NCI-H774 (cell line): ENCODE data around the gene FBN1.

Experiments
- DNase-seq: peaks from one replicate; lab custom pipeline; 2025; lab: John Stamatoyannopoulos, UW

The FBN1 gene

DNA sequence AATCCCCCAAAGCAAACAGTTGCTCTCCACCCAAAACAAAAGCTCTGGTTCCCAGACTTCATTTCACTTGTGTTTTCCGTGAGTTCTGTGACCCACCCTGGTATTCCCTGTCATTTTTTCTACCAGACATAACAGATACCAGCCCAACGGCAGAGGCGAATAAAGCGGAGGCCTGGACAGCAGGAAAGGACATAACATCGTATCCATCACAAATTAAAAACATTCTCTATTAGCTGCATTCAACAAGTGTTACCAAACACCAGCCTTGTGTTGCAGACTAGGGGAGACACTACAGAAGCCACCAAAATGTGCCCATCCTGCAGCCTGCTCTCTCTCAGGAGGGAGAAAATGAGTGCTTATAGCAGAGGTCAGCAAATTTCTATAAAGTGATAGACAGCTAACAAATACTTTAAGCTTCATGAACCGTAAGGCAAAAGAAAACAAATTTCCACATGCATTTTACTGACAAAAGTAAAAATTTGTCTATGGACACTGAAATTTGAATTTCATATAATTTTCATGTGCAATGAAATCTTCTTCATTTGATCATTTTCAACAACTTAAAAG lies 7.1 kb upstream of the FBN1 start:
- DNase-seq, result no peak

DNA sequence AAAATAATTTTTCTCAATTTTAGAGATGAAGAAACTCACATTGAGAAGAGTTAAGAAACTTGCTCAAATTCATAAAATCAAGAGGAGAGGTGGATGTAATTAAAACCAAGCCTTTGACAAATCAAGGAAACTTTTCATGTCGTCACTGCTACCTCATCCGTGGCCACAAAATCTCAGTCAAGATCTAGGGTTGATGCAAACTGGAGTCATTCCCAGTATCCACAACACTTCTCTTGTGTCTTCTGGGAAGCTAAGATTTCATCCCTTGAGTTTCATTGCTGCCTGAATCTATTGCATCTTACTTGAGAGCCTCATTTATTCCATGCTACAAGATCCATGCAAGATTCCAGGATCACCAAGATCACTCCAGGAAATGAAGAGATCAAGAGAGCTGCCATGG lies 5.4 kb upstream of the FBN1 start:
- DNase-seq, result no peak

DNA sequence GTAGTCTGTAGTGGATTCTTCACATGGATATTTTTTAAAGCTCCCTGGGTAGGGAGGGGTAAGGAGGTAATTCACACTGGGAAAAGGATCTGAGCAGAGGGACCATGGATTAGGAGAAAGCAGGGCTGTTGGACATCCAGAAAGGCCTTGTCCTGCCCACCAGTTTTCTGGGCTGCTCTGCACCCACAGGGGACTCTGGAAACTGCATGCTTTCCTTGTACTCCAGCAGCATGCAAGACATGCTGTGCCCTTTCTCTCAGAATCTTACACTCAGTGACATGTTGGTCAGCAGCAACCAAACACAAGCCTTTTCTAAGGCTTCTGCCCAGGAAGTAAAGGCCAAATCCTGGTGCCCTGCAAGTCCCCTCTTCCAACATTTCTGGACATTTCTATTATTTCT lies 2.5 kb upstream of the FBN1 start:
- no peak for DNase-seq

- DNase-seq, result no peak
Measured at GRCh38 chr15:48646331-48646730, 822 bp upstream of the FBN1 start.

GRCh38 chr15:48644827-48645557 lies 517 bp downstream of the FBN1 start:
- DNase-seq, result no peak

DNA sequence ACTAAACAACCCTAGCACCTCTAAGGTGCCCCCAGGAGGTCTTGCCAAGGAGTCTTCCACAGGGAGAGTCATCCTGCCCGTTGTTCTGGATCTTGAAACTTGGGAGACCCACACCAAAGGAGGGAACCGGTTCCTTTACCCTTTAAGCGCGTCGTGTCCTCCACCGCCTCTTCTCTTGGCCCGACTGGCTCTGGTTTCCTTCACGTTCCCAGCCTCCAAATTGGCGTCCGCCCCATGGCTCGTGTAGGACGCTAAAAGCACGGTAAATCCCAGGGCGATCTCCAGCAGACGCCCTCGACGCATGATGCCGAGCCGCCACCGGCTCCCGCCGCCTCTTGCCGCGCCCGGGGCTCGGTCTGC lies 1.1 kb downstream of the FBN1 start:
- DNase-seq, result no peak

- no peak for DNase-seq
Measured at GRCh38 chr15:48643776-48644466, 1.6 kb downstream of the FBN1 start.

DNA sequence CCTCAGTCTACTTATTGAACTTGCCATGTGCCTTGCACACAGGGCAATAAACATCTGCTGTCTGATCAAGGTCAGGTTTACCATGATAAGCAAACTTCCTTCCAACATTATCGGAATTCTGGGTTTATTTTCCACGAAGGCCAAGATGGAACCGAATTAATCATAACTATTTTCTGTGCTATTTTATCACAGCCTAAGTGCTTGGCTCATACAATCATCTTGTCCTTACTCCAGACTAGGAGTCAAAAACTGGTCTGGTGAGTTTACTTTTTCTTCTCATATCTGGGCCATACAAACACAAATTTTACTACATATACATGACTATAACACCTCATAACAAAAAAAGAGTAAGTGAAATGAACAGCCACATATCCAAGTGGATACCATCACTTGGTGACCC lies 2.3 kb downstream of the FBN1 start:
- DNase-seq, result no peak

DNA sequence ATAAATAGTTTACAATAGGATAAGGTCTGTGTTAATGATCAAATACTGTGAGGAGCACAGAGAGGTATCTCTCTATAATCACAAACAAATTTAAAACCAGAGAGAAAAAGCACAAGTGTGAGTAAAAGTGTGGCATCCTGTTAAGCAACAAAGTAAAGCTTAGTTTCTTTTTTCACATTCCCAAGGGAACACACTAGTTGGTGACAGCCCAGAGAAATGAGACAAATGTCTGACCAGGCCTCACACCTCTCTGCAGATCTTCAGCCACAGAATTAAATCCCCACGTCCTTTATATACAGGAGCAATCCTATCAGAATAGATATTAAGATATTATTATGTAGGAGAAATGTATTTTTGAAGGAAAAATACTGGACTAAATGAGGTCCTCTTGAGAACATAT lies 2.7 kb downstream of the FBN1 start:
- DNase-seq, result no peak

DNA sequence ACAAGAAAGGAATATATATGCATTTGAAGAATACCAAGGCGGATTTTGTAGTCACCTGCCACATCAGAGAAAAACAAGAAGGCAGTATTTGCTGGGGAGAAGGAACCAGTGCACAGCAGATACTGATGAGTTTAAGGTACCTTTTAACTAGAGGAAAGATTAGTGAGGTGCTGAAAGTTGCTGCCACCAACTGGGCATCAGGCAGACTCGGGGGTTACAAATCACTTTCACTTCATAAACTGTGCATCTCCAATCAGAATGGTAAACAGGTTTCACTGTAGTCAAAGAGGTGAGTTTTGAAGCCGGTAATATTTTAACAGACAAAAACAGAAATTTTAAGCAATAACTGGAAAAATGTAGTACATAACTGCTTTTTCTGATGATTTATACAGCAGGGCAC lies 4.1 kb downstream of the FBN1 start:
- DNase-seq, result no peak

GRCh38 chr15:48638963-48639362 lies 6.5 kb downstream of the FBN1 start:
- DNase-seq, result no peak

DNA sequence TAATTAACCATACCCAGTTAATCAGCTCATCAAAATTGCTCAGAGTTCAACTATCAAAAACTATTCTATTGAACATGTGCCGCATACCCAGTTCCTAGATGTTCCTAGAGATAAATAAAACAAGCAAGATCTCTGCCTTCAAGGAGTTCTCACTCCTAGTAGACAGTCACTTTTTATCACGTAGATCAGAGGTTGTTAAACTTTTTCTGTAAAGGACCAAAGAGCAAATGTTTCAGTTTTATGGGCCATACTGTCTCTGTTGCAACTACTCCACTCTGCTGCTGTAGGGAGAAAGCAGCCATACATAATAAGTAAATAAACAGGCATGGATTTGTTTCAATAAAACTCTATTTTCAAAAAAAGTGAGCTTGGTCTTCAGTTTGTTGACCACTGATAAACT lies 7.9 kb downstream of the FBN1 start:
- DNase-seq, result no peak

- DNase-seq, result no peak
Measured at GRCh38 chr15:48636511-48636910, 9.0 kb downstream of the FBN1 start.

DNA sequence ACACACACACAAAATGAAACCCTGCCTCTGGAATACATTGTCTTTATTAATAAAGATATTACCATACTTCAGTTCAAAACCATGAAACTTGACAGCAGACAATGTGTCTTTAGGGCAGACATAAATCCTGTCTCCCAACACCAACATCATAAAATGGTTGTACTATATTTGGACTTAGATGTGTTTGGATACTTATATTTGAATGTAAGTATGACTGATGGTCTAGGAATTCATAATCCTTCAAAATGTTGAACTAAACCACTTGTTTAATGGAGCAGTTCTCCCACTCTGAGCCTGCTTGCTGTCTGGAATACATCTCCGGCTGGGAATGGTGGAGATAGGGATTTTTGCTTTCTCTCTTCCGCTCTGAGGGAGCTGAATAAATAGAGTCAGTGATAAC lies 10.6 kb downstream of the FBN1 start:
- DNase-seq, result no peak

- no peak for DNase-seq
Measured at GRCh38 chr15:48634096-48634495, 11.4 kb downstream of the FBN1 start.

- no peak for DNase-seq
Measured at GRCh38 chr15:48632651-48633050, 12.9 kb downstream of the FBN1 start.

DNA sequence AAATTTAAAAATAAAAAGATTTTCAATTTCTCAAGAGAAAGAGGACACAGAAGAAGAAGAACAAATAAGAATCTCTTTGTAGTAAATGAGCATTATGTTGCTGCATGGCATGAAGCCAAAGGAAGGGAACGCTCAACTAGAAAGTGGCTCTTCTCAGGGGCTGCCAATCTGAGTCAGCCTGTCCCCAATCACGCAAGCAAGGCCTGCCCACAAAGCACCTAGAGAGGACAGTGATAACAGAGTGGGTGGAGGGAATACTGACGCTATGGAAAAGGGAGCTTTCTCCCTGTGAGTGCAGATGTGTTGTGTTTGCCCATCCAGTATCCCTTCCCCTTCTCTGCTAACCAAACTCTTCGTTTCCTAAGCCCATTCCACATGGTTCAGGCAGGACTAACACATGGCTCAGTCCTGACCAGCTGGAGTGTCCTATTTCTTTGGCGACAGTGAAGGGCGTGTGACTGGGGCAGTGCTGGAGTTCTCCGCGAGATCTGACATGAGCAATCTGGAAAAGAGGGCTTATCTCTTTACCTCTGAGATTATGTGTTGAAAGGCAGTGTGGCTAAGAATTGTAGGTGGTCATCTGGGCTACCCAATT lies 14.2 kb downstream of the FBN1 start:
- DNase-seq, result no peak

- no peak for DNase-seq
Measured at GRCh38 chr15:48630245-48630644, 15.3 kb downstream of the FBN1 start.

- no peak for DNase-seq
Measured at GRCh38 chr15:48628832-48629231, 16.7 kb downstream of the FBN1 start.

GRCh38 chr15:48627260-48627940 lies 18.1 kb downstream of the FBN1 start:
- DNase-seq, result no peak

DNA sequence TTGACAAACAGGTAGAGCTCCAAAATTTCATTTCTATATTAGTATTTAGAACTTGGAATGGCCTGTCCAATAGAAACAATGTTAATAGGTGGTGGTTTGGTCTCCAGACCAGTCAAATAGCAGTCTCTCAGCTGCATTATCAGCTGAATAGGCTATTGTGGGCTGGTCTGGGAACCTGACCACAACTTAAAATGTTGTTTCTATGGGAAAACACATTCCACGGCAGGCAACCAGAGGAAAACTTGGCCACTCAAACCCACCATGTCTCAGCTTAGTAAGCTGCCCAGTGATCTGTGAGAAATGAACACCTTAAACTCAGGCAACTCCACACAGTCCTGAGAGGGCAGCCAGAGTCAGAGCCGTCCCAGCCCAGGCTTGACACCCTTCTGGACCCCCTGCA lies 20.4 kb downstream of the FBN1 start:
- DNase-seq, result no peak

DNA sequence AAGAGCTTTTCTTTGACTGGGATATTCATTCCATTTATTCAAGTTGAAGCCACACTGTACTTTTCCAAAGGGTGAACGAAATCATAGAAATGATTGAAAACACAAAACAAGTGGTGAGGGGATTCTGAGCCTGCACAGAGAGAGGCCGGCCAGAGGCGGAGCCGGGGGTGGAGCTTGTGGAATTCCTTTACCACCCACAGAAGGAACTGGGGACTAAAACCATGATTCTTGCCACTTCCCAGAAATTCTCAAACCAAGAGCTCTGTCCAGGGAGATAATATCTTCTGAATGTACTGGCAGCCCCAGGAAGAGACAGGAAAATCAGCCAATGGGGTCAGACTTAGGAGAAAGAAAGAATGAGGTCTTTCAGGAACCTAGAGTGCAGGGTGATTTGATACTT lies 20.8 kb downstream of the FBN1 start:
- no peak for DNase-seq

- no peak for DNase-seq
Measured at GRCh38 chr15:48623456-48623855, 22.1 kb downstream of the FBN1 start.
